Endodermal cell (in vitro differentiated cells): ENCODE measurements around the gene TMEM175. TPM values are rescaled to one million over a fixed set of nuclear protein-coding genes. Genes with fewer than 3 reads are reported as not detected.

Source experiments
- DNase-seq: peaks from one replicate; pipeline ENCODE4 v3.0.0-alpha.2; 2017
- H3K27ac ChIP-seq: 2 replicates; pipeline ENCODE4 v1.5.1; 2013; ENCODE audit warnings: mild to moderate bottlenecking, low read depth, low read length, moderate library complexity
- H3K27me3 ChIP-seq: 2 replicates; pipeline ENCODE4 v1.6.1; 2013; ENCODE audit warnings: mild to moderate bottlenecking, low read length, moderate library complexity; ENCODE audit not compliant: insufficient read depth, control insufficient read depth, poor library complexity, severe bottlenecking
- H3K36me3 ChIP-seq: 2 replicates; pipeline ENCODE4 v1.7.0; 2013; ENCODE audit warnings: mild to moderate bottlenecking, low read length, moderate library complexity; ENCODE audit not compliant: control insufficient read depth, insufficient read depth
- H3K4me1 ChIP-seq: one replicate; pipeline ENCODE4 v1.7.0; 2013; ENCODE audit warnings: low read length; ENCODE audit not compliant: control insufficient read depth, insufficient read depth
- H3K4me3 ChIP-seq: 2 replicates; pipeline ENCODE4 v1.5.1; 2013; ENCODE audit warnings: mild to moderate bottlenecking, low read length, moderate library complexity
- H3K9ac ChIP-seq: 2 replicates; pipeline ENCODE4 v1.6.1; 2013; ENCODE audit warnings: mild to moderate bottlenecking, low read length, moderate library complexity; ENCODE audit not compliant: poor library complexity, severe bottlenecking; ENCODE audit errors: extremely low read depth
- H3K9me3 ChIP-seq: 2 replicates; pipeline ENCODE4 v1.6.1; 2013; ENCODE audit warnings: mild to moderate bottlenecking, low read length, moderate library complexity; ENCODE audit not compliant: control insufficient read depth
- H3K27ac Mint-ChIP-seq: 2 replicates; pipeline ENCODE4 v1.8.0; 2020; ENCODE audit warnings: mixed read lengths
- H3K27me3 Mint-ChIP-seq: 2 replicates; pipeline ENCODE4 v1.8.0; 2021; ENCODE audit warnings: mild to moderate bottlenecking, mixed read lengths; ENCODE audit not compliant: insufficient read depth
- H3K36me3 Mint-ChIP-seq: 2 replicates; pipeline ENCODE4 v1.8.0; 2020; ENCODE audit warnings: low read depth, mixed read lengths
- H3K4me1 Mint-ChIP-seq: 2 replicates; pipeline ENCODE4 v1.8.0; 2020; ENCODE audit warnings: mixed read lengths
- H3K4me3 Mint-ChIP-seq: 2 replicates; pipeline ENCODE4 v1.8.0; 2020; ENCODE audit warnings: mild to moderate bottlenecking, moderate library complexity, mixed read lengths
- H3K9me3 Mint-ChIP-seq: 2 replicates; pipeline ENCODE4 v1.8.0; 2020; ENCODE audit warnings: mild to moderate bottlenecking, mixed read lengths
- WGBS, 2 experiments: methylation state at CpG; one replicate each; pipeline versions ENCODE4 v1.1.5 to v1.1.7; 2013; ENCODE audit warnings: missing lambda C conversion rate in 2 of 2, mixed read lengths in 1 of 2; ENCODE audit not compliant: insufficient coverage in 1 of 2, insufficient read length in 1 of 2; 5-methylcytosine and 5-hydroxymethylcytosine counted together
- long read RNA-seq, 4 experiments: library from polyadenylated mRNA in 2 of 4; library from RNA in 1 of 4; library from capped mRNA in 1 of 4; stranded (forward) in 3 of 4; unstranded in 1 of 4; transcript quantifications; one replicate each; pipeline ENCODE4 v2.0.0, GENCODE V29; 2020 to 2021; ENCODE audit warnings: inconsistent platforms in 1 of 4
- polyA plus RNA-seq, 2 experiments: library from polyadenylated mRNA; stranded (reverse); fragments of 50-300 nt; gene quantifications; one replicate each; pipeline ENCODE4 v1.2.3, GENCODE V29; 2013
- total RNA-seq, 2 donors: library from RNA; stranded (reverse); fragmentation: NEBNext Ultra II Directional in 1 of 2; extraction: Animal tissue kit (Norgen Biotek cat#: 25700) in 1 of 2; gene quantifications; 2 replicates in 1 of 2; 3 replicates in 1 of 2; pipeline ENCODE4 v1.2.1, GENCODE V29; 2021
- TF ChIP-seq, protein P1 (sequence below): fragments of 200-600 bp; sonication (generic); conservative IDR thresholded peaks from 2 replicates; pipeline ENCODE4 v1.5.0; 2021; ENCODE audit warnings: antibody characterized with exemption, mild to moderate bottlenecking

The TMEM175 gene, protein sequence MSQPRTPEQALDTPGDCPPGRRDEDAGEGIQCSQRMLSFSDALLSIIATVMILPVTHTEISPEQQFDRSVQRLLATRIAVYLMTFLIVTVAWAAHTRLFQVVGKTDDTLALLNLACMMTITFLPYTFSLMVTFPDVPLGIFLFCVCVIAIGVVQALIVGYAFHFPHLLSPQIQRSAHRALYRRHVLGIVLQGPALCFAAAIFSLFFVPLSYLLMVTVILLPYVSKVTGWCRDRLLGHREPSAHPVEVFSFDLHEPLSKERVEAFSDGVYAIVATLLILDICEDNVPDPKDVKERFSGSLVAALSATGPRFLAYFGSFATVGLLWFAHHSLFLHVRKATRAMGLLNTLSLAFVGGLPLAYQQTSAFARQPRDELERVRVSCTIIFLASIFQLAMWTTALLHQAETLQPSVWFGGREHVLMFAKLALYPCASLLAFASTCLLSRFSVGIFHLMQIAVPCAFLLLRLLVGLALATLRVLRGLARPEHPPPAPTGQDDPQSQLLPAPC
- total RNA-seq, result 10 to 100 TPM; 15.9 to 23.0 TPM
- 21.9 TPM for polyA plus RNA-seq (2013, experiment 1 of 2)
- 21.2 TPM for polyA plus RNA-seq (2013, experiment 2 of 2)
- long read RNA-seq, experiment 1, partial matches to known transcripts, result 1 of 8 reads
- long read RNA-seq, experiment 1, other reads (novel, unspliced or antisense), result 2 of 8 reads
- long read RNA-seq, experiment 2, transcript TMEM175-201 (11 exons, 1,860 nt), result major isoform, 13 of 43 reads
- long read RNA-seq, experiment 2, partial matches to known transcripts, result 1 of 43 reads
- long read RNA-seq, experiment 2, other reads (novel, unspliced or antisense), result 23 of 43 reads
- long read RNA-seq, experiment 3, transcript TMEM175-202 (11 exons, 2,236 nt), result minor isoform, 11 of 62 reads
- long read RNA-seq, experiment 3, transcript TMEM175-201 (11 exons, 1,860 nt), result major isoform, 13 of 62 reads
- long read RNA-seq, experiment 3, partial matches to known transcripts, result 0 of 62 reads
- long read RNA-seq, experiment 3, other reads (novel, unspliced or antisense), result 34 of 62 reads
- long read RNA-seq, experiment 4, partial matches to known transcripts, result 0 of 3 reads
- long read RNA-seq, experiment 4, other reads (novel, unspliced or antisense), result 2 of 3 reads

DNA sequence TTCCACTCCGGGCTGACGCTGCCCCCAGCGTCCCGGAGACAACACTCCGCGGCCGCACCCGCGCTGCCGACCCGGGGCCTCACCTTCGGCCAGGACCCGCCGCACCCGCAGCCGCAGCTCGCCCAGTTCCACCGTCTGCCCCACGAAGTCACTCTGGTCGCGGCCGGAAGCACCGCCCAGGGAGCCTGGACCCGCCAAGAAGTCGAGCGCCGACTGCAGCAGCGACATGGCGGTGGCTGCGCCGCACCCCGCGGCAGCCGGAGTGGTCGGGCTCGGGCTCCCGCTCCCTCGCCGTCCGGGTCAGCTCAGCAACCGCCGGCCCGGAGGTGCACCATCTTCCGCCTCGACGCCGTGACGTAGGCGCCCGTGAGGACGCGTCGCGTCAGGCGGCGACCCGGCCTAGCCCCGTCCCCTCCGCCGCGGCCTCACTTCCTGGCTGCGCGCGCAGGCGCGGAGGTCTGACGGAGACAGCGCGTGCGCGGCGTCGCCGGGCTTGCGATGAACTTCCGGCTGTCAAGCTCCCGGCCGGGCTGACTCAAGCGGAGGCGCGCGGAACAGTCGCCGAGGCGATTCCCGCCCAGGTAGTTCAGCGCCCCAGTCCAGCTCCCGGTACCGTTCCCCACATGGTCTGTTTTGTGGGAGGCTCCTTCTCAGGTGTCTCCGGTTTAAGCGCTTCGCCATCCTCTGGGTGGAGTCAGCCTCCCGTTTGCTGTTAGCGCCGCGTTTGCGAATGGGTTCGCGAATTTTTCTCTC, at the start of gene TMEM175, which contains the start of gene GAK:
TMEM175 (plus strand) TSS at position 501 of the 753 bp plus-strand sequence. CDS start 15,280 bp downstream, outside the sequence.
GAK (minus strand) TSS at position 357 of the 753 bp plus-strand sequence; CDS start at position 228, 129 bp downstream.
- Histone ChIP-seq H3K9ac (peak within 1 kb of the TSS; percentile 81), H3K27me3 (peaks cover 18% of the 10 kb centered on the region), H3K27ac (peak within 1 kb of the TSS; percentile 36), H3K4me3 (peak within 1 kb of the TSS; percentile 99), H3K36me3 (no peaks in the 10 kb centered on the region), H3K9me3 (no peaks in the 10 kb centered on the region), H3K4me1 (peaks cover 7% of the 10 kb centered on the region)
- H3K27ac Mint-ChIP-seq, result peak within 1 kb of the TSS; percentile 95
- peak within 1 kb of the TSS; percentile 96 for H3K4me3 Mint-ChIP-seq
- H3K9me3 Mint-ChIP-seq, result no peaks in the 10 kb centered on the region
- peaks cover 2% of the 10 kb centered on the region for H3K27me3 Mint-ChIP-seq
- H3K4me1 Mint-ChIP-seq, result peaks cover 18% of the 10 kb centered on the region
- DNase-seq, result peak; percentile 98
- TF ChIP-seq, protein P1, sequence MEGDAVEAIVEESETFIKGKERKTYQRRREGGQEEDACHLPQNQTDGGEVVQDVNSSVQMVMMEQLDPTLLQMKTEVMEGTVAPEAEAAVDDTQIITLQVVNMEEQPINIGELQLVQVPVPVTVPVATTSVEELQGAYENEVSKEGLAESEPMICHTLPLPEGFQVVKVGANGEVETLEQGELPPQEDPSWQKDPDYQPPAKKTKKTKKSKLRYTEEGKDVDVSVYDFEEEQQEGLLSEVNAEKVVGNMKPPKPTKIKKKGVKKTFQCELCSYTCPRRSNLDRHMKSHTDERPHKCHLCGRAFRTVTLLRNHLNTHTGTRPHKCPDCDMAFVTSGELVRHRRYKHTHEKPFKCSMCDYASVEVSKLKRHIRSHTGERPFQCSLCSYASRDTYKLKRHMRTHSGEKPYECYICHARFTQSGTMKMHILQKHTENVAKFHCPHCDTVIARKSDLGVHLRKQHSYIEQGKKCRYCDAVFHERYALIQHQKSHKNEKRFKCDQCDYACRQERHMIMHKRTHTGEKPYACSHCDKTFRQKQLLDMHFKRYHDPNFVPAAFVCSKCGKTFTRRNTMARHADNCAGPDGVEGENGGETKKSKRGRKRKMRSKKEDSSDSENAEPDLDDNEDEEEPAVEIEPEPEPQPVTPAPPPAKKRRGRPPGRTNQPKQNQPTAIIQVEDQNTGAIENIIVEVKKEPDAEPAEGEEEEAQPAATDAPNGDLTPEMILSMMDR, result no peak
- 0% methylated on average over 65 to 99 of the region's 99 CpGs for WGBS, 2 experiments
- no peaks in the 10 kb centered on the region for H3K36me3 Mint-ChIP-seq

DNA sequence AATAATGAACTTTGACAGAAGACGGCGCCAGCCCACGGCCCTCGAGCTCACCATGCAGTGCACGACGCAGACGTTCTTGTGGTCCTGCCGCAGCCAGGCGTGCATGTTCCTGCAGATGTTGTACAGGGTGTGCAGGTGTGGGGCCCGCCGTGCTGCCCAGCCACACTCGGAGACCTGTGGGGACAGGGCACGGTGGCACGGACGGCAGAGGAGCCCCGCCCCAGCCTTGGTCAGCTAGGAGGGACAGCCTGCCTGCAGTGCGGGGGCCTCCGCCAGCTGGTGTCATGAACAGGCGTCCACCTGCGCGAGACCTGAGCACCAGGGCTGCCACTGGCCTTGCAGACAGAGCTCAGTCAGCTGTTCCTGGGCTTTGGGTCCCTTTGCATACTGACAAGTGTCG, 49.6 kb upstream of the TMEM175 start:
- H3K4me3 Mint-ChIP-seq, result no peak overlapping the region
- peaks cover 52% of the 10 kb centered on the region for H3K36me3 Mint-ChIP-seq
- no peak overlapping the region for H3K27ac ChIP-seq
- peaks cover 44% of the 10 kb centered on the region for H3K36me3 ChIP-seq
- no peak overlapping the region for H3K4me3 ChIP-seq
- no peaks in the 10 kb centered on the region for H3K9me3 ChIP-seq
- no peaks in the 10 kb centered on the region for H3K4me1 ChIP-seq
- no peak overlapping the region for H3K27ac Mint-ChIP-seq
- H3K27me3 Mint-ChIP-seq, result no peaks in the 10 kb centered on the region
- TF ChIP-seq, protein P1, result no peak
- H3K9me3 Mint-ChIP-seq, result no peaks in the 10 kb centered on the region
- DNase-seq, result no peak
- H3K4me1 Mint-ChIP-seq, result no peaks in the 10 kb centered on the region
- H3K27me3 ChIP-seq, result no peaks in the 10 kb centered on the region
- no peak overlapping the region for H3K9ac ChIP-seq
- 95 to 100% methylated on average over 13 to 22 of the region's 22 CpGs for WGBS, 2 experiments
